Brain microvascular endothelial cell (primary cell): ENCODE data around the gene ISX.
"Not testable (repeated sequence)": the region's sequence is repeated elsewhere in the genome, so short reads cannot be mapped to it uniquely, and the experiment has no call there.

ENCODE experiments used
- DNase-seq: peaks from one replicate; pipeline ENCODE4 v3.0.0-alpha.2; 2020
- H3K27ac ChIP-seq: fragments of 250-450 bp; sonication (Bioruptor Pico); 2 replicates; pipeline ENCODE4 v1.5.1; 2020; ENCODE audit warnings: mild to moderate bottlenecking, moderate library complexity
- H3K27me3 ChIP-seq: fragments of 250-450 bp; sonication (Bioruptor Pico); replicated peaks from 2 replicates; pipeline ENCODE4 v1.5.1; 2020; ENCODE audit warnings: mild to moderate bottlenecking
- H3K36me3 ChIP-seq: fragments of 250-450 bp; sonication (Bioruptor Pico); replicated peaks from 2 replicates; pipeline ENCODE4 v1.5.1; 2020; ENCODE audit warnings: mild to moderate bottlenecking
- H3K4me3 ChIP-seq: 2 replicates; pipeline ENCODE4 v1.5.1; 2011; ENCODE audit warnings: low read depth, mild to moderate bottlenecking, control low read depth, low read length, moderate library complexity
- CTCF ChIP-seq: IDR thresholded peaks from 2 replicates; pipeline ENCODE4 v1.5.1; 2011; ENCODE audit warnings: low read depth, mild to moderate bottlenecking, moderate library complexity, low read length, control low read depth, inconsistent platforms; ENCODE audit errors: missing control alignments
- in situ Hi-C: cut with HindIII; loops from 2 replicates; pipeline ENCODE4 v1.10.0; 2017; ENCODE audit warnings: low sequenced_read_pairs, low pct_ligation_motif_present

The ISX gene

GRCh38 chr22:35045451-35045850 lies 20.5 kb upstream of the ISX start:
- Histone ChIP-seq H3K27ac (no peak overlapping the region), H3K36me3 (no peaks in the 10 kb centered on the region), H3K27me3 (no peaks in the 10 kb centered on the region), H3K4me3 (no peak overlapping the region)
- TF ChIP-seq CTCF: no peak
- in situ Hi-C loops: no loop called here
- DNase-seq: no peak

DNA sequence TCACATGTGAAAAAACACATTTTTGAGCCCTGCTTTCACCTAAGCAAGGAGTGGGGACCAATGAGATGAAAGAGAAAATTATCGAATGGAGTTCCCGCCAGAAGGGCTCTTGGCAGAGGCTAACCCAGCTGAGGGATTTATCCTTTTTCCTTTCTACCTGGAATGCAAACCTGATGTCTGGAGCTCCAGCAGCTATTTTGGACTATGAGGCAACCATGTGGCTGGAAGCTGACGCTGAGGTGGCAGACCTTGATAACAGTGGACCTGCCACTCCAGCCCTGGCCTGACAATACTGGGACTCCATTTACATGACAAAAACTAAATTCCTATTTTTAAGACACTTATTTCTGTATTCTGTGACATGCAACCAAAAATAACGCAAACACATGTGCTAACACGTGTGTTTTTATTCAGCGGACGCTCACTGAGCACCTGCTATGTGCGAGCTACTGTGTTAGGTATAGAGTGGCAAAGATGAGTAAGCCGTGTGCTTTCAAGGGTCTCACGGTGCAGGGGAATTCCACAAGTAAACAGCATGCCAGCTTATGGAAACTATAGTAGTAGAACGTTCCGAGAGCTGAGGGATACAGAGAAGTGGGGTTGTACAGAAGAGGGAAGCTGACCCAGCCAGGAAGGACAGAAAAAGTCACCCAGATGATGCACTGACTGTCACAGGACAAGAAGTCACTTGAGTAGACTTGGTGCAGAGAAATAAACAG lies 19.1 kb upstream of the ISX start:
- H3K27ac ChIP-seq: no peak overlapping the region
- TF ChIP-seq CTCF: no peak
- in situ Hi-C loops: no loop called here
- no peaks in the 10 kb centered on the region for H3K36me3 ChIP-seq
- no peaks in the 10 kb centered on the region for H3K27me3 ChIP-seq
- H3K4me3 ChIP-seq: no peak overlapping the region
- no peak for DNase-seq

DNA sequence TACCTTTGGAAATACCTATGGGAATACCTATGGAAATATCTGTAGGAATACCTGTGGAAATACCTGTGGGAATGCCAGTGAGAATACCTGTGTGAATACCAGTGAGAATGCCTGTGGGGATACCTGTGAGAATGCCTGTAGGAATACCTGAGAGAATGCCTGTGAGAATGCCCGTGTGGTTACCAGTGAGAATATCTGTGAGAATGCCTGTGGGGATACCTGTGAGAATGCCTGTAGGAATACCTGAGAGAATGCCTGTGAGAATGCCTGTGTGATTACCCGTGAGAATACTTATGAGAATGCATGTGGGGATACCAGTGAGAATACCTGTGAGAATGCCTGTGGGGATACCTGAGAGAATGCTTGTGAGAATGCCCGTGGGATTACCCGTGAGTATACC lies 15.9 kb upstream of the ISX start:
- H3K27me3 ChIP-seq, H3K27ac ChIP-seq, H3K36me3 ChIP-seq, H3K4me3 ChIP-seq, in situ Hi-C loops, DNase-seq: not testable (repeated sequence)

GRCh38 chr22:35051013-35051535 lies 14.9 kb upstream of the ISX start:
- in situ Hi-C loops: no loop called here
- TF ChIP-seq CTCF: no peak
- DNase-seq: no peak
- H3K4me3 ChIP-seq: no peak overlapping the region
- H3K27ac ChIP-seq: no peak overlapping the region
- no peaks in the 10 kb centered on the region for H3K36me3 ChIP-seq
- H3K27me3 ChIP-seq: no peaks in the 10 kb centered on the region

GRCh38 chr22:35051791-35052190 lies 14.2 kb upstream of the ISX start:
- no peak for TF ChIP-seq CTCF
- H3K27me3 ChIP-seq: no peaks in the 10 kb centered on the region
- H3K27ac ChIP-seq: no peak overlapping the region
- H3K4me3 ChIP-seq: no peak overlapping the region
- in situ Hi-C loops: no loop called here
- H3K36me3 ChIP-seq: no peaks in the 10 kb centered on the region
- no peak for DNase-seq

- H3K27me3 ChIP-seq: no peaks in the 10 kb centered on the region
- in situ Hi-C loops: no loop called here
- TF ChIP-seq CTCF: no peak
- no peak overlapping the region for H3K4me3 ChIP-seq
- no peaks in the 10 kb centered on the region for H3K36me3 ChIP-seq
- DNase-seq: no peak
- H3K27ac ChIP-seq: no peak overlapping the region
These were observed 12.7 kb upstream of the ISX start for GRCh38 chr22:35053060-35053835.
